A549 (cell line): ENCODE data around the gene BMP7.

Experiments used
- CEBPB ChIP-seq, 2 experiments: fragments of >200 bp in 1 of 2; sonication (Bioruptor Twin) in 1 of 2; formaldehyde crosslinking in 1 of 2; IDR thresholded peaks; 2 replicates each; pipeline ENCODE4 v1.6.1; 2012 to 2016
- CTCF ChIP-seq: fragments of >200 bp; sonication (Bioruptor Twin); formaldehyde crosslinking; IDR thresholded peaks from 3 replicates; pipeline ENCODE4 v1.5.1; 2016
- EP300 ChIP-seq, 2 experiments: fragments of >200 bp; sonication (Bioruptor Twin); formaldehyde crosslinking; IDR thresholded peaks; 2 replicates in 1 of 2; 3 replicates in 1 of 2; pipeline ENCODE4 v1.6.1; 2016 to 2017
- JUNB ChIP-seq: fragments of >200 bp; sonication (Bioruptor Twin); formaldehyde crosslinking; IDR thresholded peaks from 2 replicates; pipeline ENCODE4 v1.6.1; 2016
- PHF8 ChIP-seq: fragments of 200-600 bp; sonication (generic); IDR thresholded peaks from 2 replicates; pipeline ENCODE4 v1.6.1; 2016; ENCODE audit warnings: low read depth, mild to moderate bottlenecking, antibody characterized with exemption, moderate library complexity, borderline replicate concordance
- POLR2A ChIP-seq: IDR thresholded peaks from 2 replicates; pipeline ENCODE4 v1.6.1; 2012; ENCODE audit warnings: mild to moderate bottlenecking, low read length
- RAD21 ChIP-seq, 2 experiments: fragments of >200 bp in 1 of 2; sonication (Bioruptor Twin) in 1 of 2; formaldehyde crosslinking in 1 of 2; IDR thresholded peaks in 1 of 2; conservative IDR thresholded peaks in 1 of 2; 2 replicates in 1 of 2; 3 replicates in 1 of 2; pipeline ENCODE4 v1.6.1; 2012 to 2018; ENCODE audit warnings: inconsistent platforms in 1 of 2
- SMC3 ChIP-seq: fragments of >200 bp; sonication (Bioruptor Twin); formaldehyde crosslinking; IDR thresholded peaks from 3 replicates; pipeline ENCODE4 v1.6.1; 2018; ENCODE audit warnings: inconsistent platforms
- USF2 ChIP-seq: fragments of 450-650 bp; IDR thresholded peaks from 2 replicates; pipeline ENCODE4 v1.6.1; 2014; ENCODE audit warnings: antibody characterized with exemption

- TF ChIP-seq CTCF (no peak), POLR2A (no peak), JUNB (no peak), PHF8 (no peak), CEBPB (IDR thresholded peaks at IDR 0.05) (no peak), RAD21 (conservative IDR thresholded peaks at IDR 0.05 in 1 of 2, IDR thresholded peaks at IDR 0.05 in 1 of 2) (no peak), USF2 (no peak), SMC3 (no peak), EP300 (IDR thresholded peaks at IDR 0.05) (no peak)
Observed at GRCh38 chr20:57207251-57207650, 59.2 kb downstream of the BMP7 start.
